H1 (cell line): ENCODE results near the gene CGREF1. TPM values are rescaled to one million over a fixed set of nuclear protein-coding genes. Genes with fewer than 3 reads are reported as not detected.
"Not testable (repeated sequence)": the region's sequence is repeated elsewhere in the genome, so short reads cannot be mapped to it uniquely, and the experiment has no call there.

Experiments used
- CTCF ChIA-PET: fragments of 300-600 bp; sonication (Branson Sonifier 250); formaldehyde crosslinking; loops from one replicate; lab custom pipeline; 2021; ENCODE audit not compliant: partially characterized antibody; lab: Charles Lee
- POLR2A ChIA-PET: fragments of 300-600 bp; sonication (Branson Sonifier 250); formaldehyde crosslinking; loops from one replicate; lab custom pipeline; 2021; ENCODE audit warnings: inconsistent platforms; ENCODE audit not compliant: partially characterized antibody; lab: Charles Lee
- DNase-seq, 2 experiments: peaks; one replicate each; pipeline versions ENCODE4 v3.0.0 to v3.0.0-alpha.2; 2010 to 2022; ENCODE audit warnings: low spot score in 2 of 2, low read depth in 1 of 2, mixed read lengths in 1 of 2
- FAIRE-seq: peaks from 2 replicates; lab custom pipeline; 2011; peaks lifted over from hg19 to GRCh38; lab: Jason Lieb, UNC
- H2AFZ ChIP-seq: 2 replicates; pipeline ENCODE4 v1.8.1; 2012; ENCODE audit warnings: low read length, inconsistent platforms
- H2AK5ac ChIP-seq: 2 replicates; pipeline ENCODE4 v1.6.1; 2013; ENCODE audit warnings: low read depth, low read length
- H2BK120ac ChIP-seq: replicated peaks from 2 replicates; pipeline ENCODE3; 2013; ENCODE audit warnings: low read depth, low read length, inconsistent platforms
- H2BK12ac ChIP-seq: 2 replicates; pipeline ENCODE4 v1.6.1; 2013; ENCODE audit warnings: low read depth, low read length
- H2BK15ac ChIP-seq: 2 replicates; pipeline ENCODE4 v1.6.1; 2013; ENCODE audit warnings: low read length
- H2BK20ac ChIP-seq: 2 replicates; pipeline ENCODE4 v1.6.1; 2013; ENCODE audit warnings: low read length
- H2BK5ac ChIP-seq: 2 replicates; pipeline ENCODE4 v1.6.1; 2013; ENCODE audit warnings: low read depth, low read length
- H3K14ac ChIP-seq: 2 replicates; pipeline ENCODE4 v1.6.1; 2013; ENCODE audit warnings: inconsistent platforms; ENCODE audit not compliant: insufficient read length
- H3K18ac ChIP-seq: 2 replicates; pipeline ENCODE4 v1.6.1; 2013; ENCODE audit warnings: low read length; ENCODE audit errors: extremely low read depth
- H3K23ac ChIP-seq: 2 replicates; pipeline ENCODE4 v1.6.1; 2013; ENCODE audit warnings: inconsistent platforms; ENCODE audit not compliant: insufficient read length
- H3K23me2 ChIP-seq: 2 replicates; pipeline ENCODE4 v1.6.1; 2013; ENCODE audit warnings: low read depth, low read length
- H3K27ac ChIP-seq: 2 replicates; pipeline ENCODE4 v1.6.1; 2011; ENCODE audit warnings: low read depth, low read length, inconsistent platforms
- H3K27me3 ChIP-seq, 4 experiments: replicated peaks in 1 of 4; 1 replicate in 1 of 4; 2 replicates in 3 of 4; pipeline versions ENCODE4 v1.6.1 to v1.8.1; 2011 to 2013; ENCODE audit warnings: low read length in 3 of 4, mild to moderate bottlenecking in 3 of 4, inconsistent platforms in 2 of 4, mixed read lengths in 2 of 4, moderate library complexity in 1 of 4; ENCODE audit not compliant: control insufficient read depth in 3 of 4, insufficient read depth in 3 of 4; ENCODE audit errors: extremely low read depth in 1 of 4
- H3K36me3 ChIP-seq, 4 experiments: 2 replicates each; pipeline versions ENCODE4 v1.6.1 to v1.8.1; 2011 to 2013; ENCODE audit warnings: mild to moderate bottlenecking in 4 of 4, low read length in 3 of 4, moderate library complexity in 2 of 4, control low read depth in 1 of 4, inconsistent platforms in 1 of 4; ENCODE audit not compliant: insufficient read depth in 4 of 4, control insufficient read depth in 2 of 4
- H3K4ac ChIP-seq: replicated peaks from 2 replicates; pipeline ENCODE3; 2013; ENCODE audit warnings: low read length, low read depth, mixed read lengths, inconsistent platforms; ENCODE audit not compliant: insufficient read length
- H3K4me1 ChIP-seq, 4 experiments: replicated peaks in 1 of 4; 1 replicate in 1 of 4; 2 replicates in 3 of 4; pipeline versions ENCODE4 v1.6.1 to v1.8.1; 2011 to 2013; ENCODE audit warnings: low read length in 3 of 4, inconsistent platforms in 2 of 4, mixed read lengths in 1 of 4; ENCODE audit not compliant: insufficient read depth in 4 of 4, control insufficient read depth in 3 of 4
- H3K4me2 ChIP-seq, 2 experiments: 2 replicates each; pipeline versions ENCODE4 v1.6.1 to v1.8.1; 2011 to 2013; ENCODE audit warnings: low read depth in 2 of 2, low read length in 2 of 2, control low read depth in 1 of 2, inconsistent platforms in 1 of 2, mild to moderate bottlenecking in 1 of 2; ENCODE audit not compliant: insufficient read depth in 1 of 2
- H3K4me3 ChIP-seq, 4 experiments: fragments of 200-600, 300-600 bp in 1 of 4; sonication (generic), shearing (Covaris generic), sonication (Bioruptor Twin) in 1 of 4; 2 replicates each; pipeline versions ENCODE4 v1.5.1 to v1.8.1; 2011 to 2016; ENCODE audit warnings: low read length in 4 of 4, low read depth in 3 of 4, control low read depth in 2 of 4, inconsistent platforms in 2 of 4, mild to moderate bottlenecking in 2 of 4, mixed read lengths in 1 of 4, moderate library complexity in 1 of 4; ENCODE audit not compliant: insufficient read depth in 2 of 4; ENCODE audit errors: extremely low read depth in 1 of 4
- H3K56ac ChIP-seq: replicated peaks from 2 replicates; pipeline ENCODE3; 2013; ENCODE audit warnings: low read depth, mild to moderate bottlenecking, mixed read lengths, low read length, inconsistent platforms; ENCODE audit not compliant: insufficient read length
- H3K79me1 ChIP-seq: 2 replicates; pipeline ENCODE4 v1.6.1; 2013; ENCODE audit warnings: low read depth, low read length, control low read depth
- H3K79me2 ChIP-seq, 2 experiments: 2 replicates each; pipeline versions ENCODE4 v1.6.1 to v1.8.1; 2012 to 2013; ENCODE audit warnings: low read length in 2 of 2, mild to moderate bottlenecking in 2 of 2, inconsistent platforms in 1 of 2; ENCODE audit not compliant: insufficient read depth in 2 of 2, control insufficient read depth in 1 of 2
- H3K9ac ChIP-seq, 4 experiments: replicated peaks in 1 of 4; 1 replicate in 1 of 4; 2 replicates in 3 of 4; pipeline versions ENCODE4 v1.6.1 to v1.8.1; 2011 to 2013; ENCODE audit warnings: low read depth in 3 of 4, low read length in 3 of 4, control low read depth in 2 of 4, mild to moderate bottlenecking in 2 of 4, moderate library complexity in 2 of 4, inconsistent platforms in 1 of 4; ENCODE audit errors: extremely low read depth in 1 of 4
- H3K9me3 ChIP-seq, 2 experiments: 2 replicates each; pipeline versions ENCODE4 v1.6.1 to v1.8.1; 2012 to 2013; ENCODE audit warnings: mild to moderate bottlenecking in 2 of 2, moderate library complexity in 2 of 2, control low read depth in 1 of 2, inconsistent platforms in 1 of 2, low read depth in 1 of 2, low read length in 1 of 2, mixed read lengths in 1 of 2; ENCODE audit not compliant: insufficient read depth in 2 of 2
- H4K20me1 ChIP-seq, 2 experiments: replicated peaks in 1 of 2; 2 replicates each; pipeline versions ENCODE3 to v1.8.1; 2011 to 2013; ENCODE audit warnings: inconsistent platforms in 2 of 2, low read length in 2 of 2, mild to moderate bottlenecking in 1 of 2; ENCODE audit not compliant: insufficient read depth in 2 of 2, control insufficient read depth in 1 of 2
- H4K5ac ChIP-seq: 2 replicates; pipeline ENCODE4 v1.6.1; 2013; ENCODE audit warnings: low read length, low read depth, mixed read lengths, inconsistent platforms; ENCODE audit not compliant: insufficient read length
- H4K8ac ChIP-seq: 2 replicates; pipeline ENCODE4 v1.8.0; 2013; ENCODE audit warnings: mild to moderate bottlenecking, moderate library complexity, low read length, inconsistent platforms; ENCODE audit not compliant: insufficient read depth; ENCODE audit errors: extremely low read depth
- H4K91ac ChIP-seq: replicated peaks from 2 replicates; pipeline ENCODE3; 2013; ENCODE audit warnings: low read length, mixed read lengths, inconsistent platforms; ENCODE audit not compliant: insufficient read length
- CTCF ChIP-seq, 3 experiments: IDR thresholded peaks; 1 replicate in 2 of 3; 2 replicates in 1 of 3; pipeline versions ENCODE4 v1.5.1 to v1.6.1; 2011; ENCODE audit warnings: low read length in 3 of 3, mild to moderate bottlenecking in 3 of 3, inconsistent platforms in 2 of 3, low read depth in 1 of 3, moderate library complexity in 1 of 3; ENCODE audit not compliant: insufficient read depth in 1 of 3; ENCODE audit errors: control extremely low read depth in 1 of 3
- HDAC6 ChIP-seq: IDR thresholded peaks from one replicate; pipeline ENCODE4 v1.7.1; 2012; ENCODE audit warnings: low read depth, mild to moderate bottlenecking, inconsistent platforms, low read length, moderate library complexity
- KDM5A ChIP-seq: fragments of 200-600 bp; IDR thresholded peaks from 2 replicates; pipeline ENCODE4 v1.7.1; 2012; ENCODE audit warnings: mild to moderate bottlenecking, low read length, inconsistent platforms, mixed read lengths
- POLR2AphosphoS5 ChIP-seq: IDR thresholded peaks from 2 replicates; pipeline ENCODE4 v1.6.1; 2011; ENCODE audit warnings: low read depth, low read length
- SP1 ChIP-seq: IDR thresholded peaks from 2 replicates; pipeline ENCODE4 v1.6.1; 2011; ENCODE audit warnings: low read depth, low read length
- WGBS, 2 experiments: shearing (Covaris generic) in 1 of 2; methylation state at CpG; one replicate each; pipeline versions ENCODE4 v1.1.6 to v1.1.7; 2013 to 2015; ENCODE audit warnings: low lambda C conversion rate in 2 of 2, mixed read lengths in 2 of 2, inconsistent platforms in 1 of 2, low coverage in 1 of 2, missing lambda C conversion rate in 1 of 2; ENCODE audit not compliant: insufficient replicate concordance in 2 of 2, insufficient coverage in 1 of 2, insufficient read length in 1 of 2; ENCODE audit errors: extremely low coverage in 1 of 2, missing lambda C conversion rate in 1 of 2; 5-methylcytosine and 5-hydroxymethylcytosine counted together
- polyA plus RNA-seq, 7 experiments: library from polyadenylated mRNA; depleted of rRNA in 3 of 7; stranded (reverse) in 5 of 7; unstranded in 2 of 7; fragments of >200 nt in 5 of 7; fragments of 200-250 nt in 2 of 7; gene quantifications; 1 replicate in 5 of 7; 2 replicates in 1 of 7; 4 replicates in 1 of 7; pipeline versions ENCODE4 v1.2.1 to v1.2.3, GENCODE V29; 2011 to 2013; ENCODE audit warnings: missing spikeins in 2 of 7, mixed read lengths in 2 of 7
- total RNA-seq: library from RNA; stranded (reverse); fragmentation: NEBNext Ultra II Directional; extraction: Animal tissue kit (Norgen Biotek cat#: 25700); gene quantifications from 2 replicates; pipeline ENCODE4 v1.2.1, GENCODE V29; 2021

The CGREF1 gene
- total and polyA plus RNA-seq, 2 of the 8 experiments (the other 6 are each of a cell fraction or from before 2014, with no cell fraction given) = 2.5 to 3.4 TPM

- no peak for TF ChIP-seq CTCF (IDR thresholded peaks at IDR 0.05; ENCODE audit: control extremely low read depth in 1 of 3, insufficient read depth in 1 of 3, low read depth in 1 of 3, low read length in 3 of 3)
- no peak for TF ChIP-seq SP1
- TF ChIP-seq KDM5A = no peak
- no peak for TF ChIP-seq POLR2AphosphoS5
- no peak for TF ChIP-seq HDAC6
Measured at GRCh38 chr2:27076323-27076722, 42.6 kb downstream of the CGREF1 start (continued).

- 94% methylated on average over 6 of the region's 6 CpGs; no CpG with 5 or more reads in 1 of the 2 experiments for WGBS, 2 experiments
- H3K18ac ChIP-seq, H3K56ac ChIP-seq, H2BK5ac ChIP-seq, CTCF ChIA-PET, H2BK15ac ChIP-seq, H3K79me1 ChIP-seq, H3K27me3 ChIP-seq, H3K9me3 ChIP-seq, H3K4me2 ChIP-seq, H3K4ac ChIP-seq, H4K91ac ChIP-seq, FAIRE-seq, H3K79me2 ChIP-seq, H2BK120ac ChIP-seq, H2AFZ ChIP-seq, H3K9ac ChIP-seq, H3K14ac ChIP-seq, H4K8ac ChIP-seq, H3K4me3 ChIP-seq, H4K20me1 ChIP-seq, H2BK20ac ChIP-seq, H2BK12ac ChIP-seq, H4K5ac ChIP-seq, H2AK5ac ChIP-seq, H3K27ac ChIP-seq, DNase-seq, H3K23ac ChIP-seq, H3K36me3 ChIP-seq: not testable (repeated sequence)
- H3K23me2 ChIP-seq = peaks cover 14% of the 10 kb centered on the region; the same call in 1 of the 2 replicates
- H3K4me1 ChIP-seq = peaks cover 0 to 21% (median 7%) of the 10 kb centered on the region in 4 experiments; a peak in 6 of 7 replicates
- POLR2A ChIA-PET = interaction anchor here (1.1 to 18.5 kb wide), 2 partner anchors 19 to 142 kb away, joined by 5 to 441 read pairs; partner anchors contain the start of genes AGBL5 and CAD
Measured at GRCh38 chr2:27075566-27075871, 43.4 kb downstream of the CGREF1 start.
